WERI-Rb-1 (cell line): ENCODE measurements around the gene GPM6B.

ENCODE experiments used
- DNase-seq: peaks from one replicate; pipeline ENCODE4 v3.0.0-alpha.2; 2020
- H3K27ac ChIP-seq: fragments of 250-450 bp; sonication (Bioruptor Pico); 2 replicates; pipeline ENCODE4 v1.5.1; 2020; ENCODE audit warnings: mild to moderate bottlenecking, moderate library complexity
- H3K27me3 ChIP-seq: fragments of 250-450 bp; sonication (Bioruptor Pico); 2 replicates; pipeline ENCODE4 v1.5.1; 2021; ENCODE audit warnings: mild to moderate bottlenecking, low read depth, moderate library complexity; ENCODE audit not compliant: insufficient read depth, severe bottlenecking
- H3K36me3 ChIP-seq: fragments of 250-450 bp; sonication (Bioruptor Pico); 2 replicates; pipeline ENCODE4 v1.5.1; 2020; ENCODE audit warnings: mild to moderate bottlenecking, moderate library complexity
- H3K4me3 ChIP-seq: 2 replicates; pipeline ENCODE4 v1.5.1; 2011; ENCODE audit warnings: low read depth, mild to moderate bottlenecking, control low read depth, low read length
- H3K9me3 ChIP-seq: fragments of 250-450 bp; sonication (Bioruptor Pico); 2 replicates; pipeline ENCODE4 v1.5.1; 2021; ENCODE audit warnings: mild to moderate bottlenecking, moderate library complexity; ENCODE audit not compliant: severe bottlenecking
- TF ChIP-seq, protein P1 (sequence below): IDR thresholded peaks from 2 replicates; pipeline ENCODE4 v1.5.1; 2011; ENCODE audit warnings: low read depth, mild to moderate bottlenecking, control low read depth, inconsistent platforms, low read length

Gene GPM6B

DNA sequence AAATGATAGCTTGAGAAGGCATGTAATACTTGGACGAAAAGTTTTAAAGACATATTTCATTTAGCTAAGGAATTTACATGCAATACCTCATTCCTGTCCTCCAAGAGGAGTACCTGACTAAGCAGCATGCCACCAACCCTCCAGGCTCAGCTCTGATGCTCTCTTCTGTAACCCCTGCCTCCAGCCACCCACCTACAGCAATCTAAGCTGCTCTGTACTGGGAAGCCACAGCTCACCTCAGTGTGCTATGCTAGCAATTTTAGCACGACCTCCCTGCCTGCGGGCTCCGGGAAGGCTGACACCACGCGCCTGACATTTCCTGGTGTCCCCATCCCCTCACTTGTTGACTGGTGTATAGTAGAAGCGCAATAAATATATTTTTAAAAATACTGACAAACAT lies 23.2 kb upstream of the GPM6B start:
- no peaks in the 10 kb centered on the region for H3K36me3 ChIP-seq
- H3K27ac ChIP-seq: no peak overlapping the region
- no peaks in the 10 kb centered on the region for H3K9me3 ChIP-seq
- TF ChIP-seq, protein P1, sequence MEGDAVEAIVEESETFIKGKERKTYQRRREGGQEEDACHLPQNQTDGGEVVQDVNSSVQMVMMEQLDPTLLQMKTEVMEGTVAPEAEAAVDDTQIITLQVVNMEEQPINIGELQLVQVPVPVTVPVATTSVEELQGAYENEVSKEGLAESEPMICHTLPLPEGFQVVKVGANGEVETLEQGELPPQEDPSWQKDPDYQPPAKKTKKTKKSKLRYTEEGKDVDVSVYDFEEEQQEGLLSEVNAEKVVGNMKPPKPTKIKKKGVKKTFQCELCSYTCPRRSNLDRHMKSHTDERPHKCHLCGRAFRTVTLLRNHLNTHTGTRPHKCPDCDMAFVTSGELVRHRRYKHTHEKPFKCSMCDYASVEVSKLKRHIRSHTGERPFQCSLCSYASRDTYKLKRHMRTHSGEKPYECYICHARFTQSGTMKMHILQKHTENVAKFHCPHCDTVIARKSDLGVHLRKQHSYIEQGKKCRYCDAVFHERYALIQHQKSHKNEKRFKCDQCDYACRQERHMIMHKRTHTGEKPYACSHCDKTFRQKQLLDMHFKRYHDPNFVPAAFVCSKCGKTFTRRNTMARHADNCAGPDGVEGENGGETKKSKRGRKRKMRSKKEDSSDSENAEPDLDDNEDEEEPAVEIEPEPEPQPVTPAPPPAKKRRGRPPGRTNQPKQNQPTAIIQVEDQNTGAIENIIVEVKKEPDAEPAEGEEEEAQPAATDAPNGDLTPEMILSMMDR: no peak
- H3K4me3 ChIP-seq: no peak overlapping the region
- no peak for DNase-seq
- H3K27me3 ChIP-seq: peaks cover 24% of the 10 kb centered on the region

DNA sequence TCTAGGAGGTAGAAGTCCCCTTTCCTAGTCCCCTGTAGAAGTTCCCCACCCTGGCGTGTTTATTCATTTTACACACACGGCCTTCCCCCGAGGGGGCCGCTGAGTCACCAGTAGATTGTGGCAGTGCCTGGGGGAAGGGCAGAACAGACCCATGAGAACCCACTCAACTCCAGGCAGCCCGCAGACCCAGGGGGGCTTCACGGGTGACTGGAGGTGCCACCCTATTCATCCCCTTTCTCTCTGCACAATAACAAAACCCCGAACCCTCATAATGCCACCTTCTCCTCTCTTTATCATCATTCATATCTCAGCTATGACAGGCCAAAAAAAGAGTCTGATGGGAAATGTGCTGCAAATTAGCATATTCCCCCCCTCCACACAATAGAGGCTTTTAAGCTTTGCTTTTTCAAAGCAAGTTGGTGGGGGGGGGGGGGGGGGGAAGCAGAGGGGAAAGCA lies 20.4 kb upstream of the GPM6B start:
- no peaks in the 10 kb centered on the region for H3K36me3 ChIP-seq
- DNase-seq: no peak
- peaks cover 19% of the 10 kb centered on the region for H3K27me3 ChIP-seq
- no peaks in the 10 kb centered on the region for H3K9me3 ChIP-seq
- TF ChIP-seq, protein P1: no peak
- H3K27ac ChIP-seq: no peak overlapping the region
- no peak overlapping the region for H3K4me3 ChIP-seq

DNA sequence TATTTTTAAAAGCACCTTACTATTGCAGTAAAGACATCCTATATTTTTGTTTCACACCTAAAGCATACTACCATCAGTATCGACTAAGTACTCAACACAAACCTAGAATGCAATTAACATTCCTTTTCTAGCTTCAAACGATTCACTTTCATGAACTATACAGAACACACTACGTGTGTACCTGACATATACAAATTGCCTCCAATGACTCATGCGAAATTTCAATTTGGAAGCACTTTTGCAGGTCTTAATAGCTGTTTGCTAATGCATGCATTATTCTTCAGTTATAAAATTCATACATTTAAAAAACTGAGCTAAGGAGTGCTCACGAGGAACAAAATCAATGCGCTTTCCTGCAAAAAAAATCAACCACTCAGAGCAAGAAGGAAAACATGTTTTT lies 19.7 kb upstream of the GPM6B start:
- no peak overlapping the region for H3K27ac ChIP-seq

GRCh38 chrX:13835825-13836224 lies 18.9 kb upstream of the GPM6B start:
- Histone ChIP-seq H3K9me3 (no peaks in the 10 kb centered on the region), H3K36me3 (no peaks in the 10 kb centered on the region), H3K27ac (no peak overlapping the region), H3K4me3 (no peak overlapping the region), H3K27me3 (peaks cover 13% of the 10 kb centered on the region)
- peak; percentile 9 for DNase-seq
- TF ChIP-seq, protein P1: no peak

More for the DNA sequence above, 19.7 kb upstream of the GPM6B start:
- Histone ChIP-seq H3K36me3 (no peaks in the 10 kb centered on the region), H3K9me3 (no peaks in the 10 kb centered on the region), H3K4me3 (no peak overlapping the region), H3K27me3 (peaks cover 17% of the 10 kb centered on the region)
- TF ChIP-seq, protein P1: no peak
- DNase-seq: no peak

DNA sequence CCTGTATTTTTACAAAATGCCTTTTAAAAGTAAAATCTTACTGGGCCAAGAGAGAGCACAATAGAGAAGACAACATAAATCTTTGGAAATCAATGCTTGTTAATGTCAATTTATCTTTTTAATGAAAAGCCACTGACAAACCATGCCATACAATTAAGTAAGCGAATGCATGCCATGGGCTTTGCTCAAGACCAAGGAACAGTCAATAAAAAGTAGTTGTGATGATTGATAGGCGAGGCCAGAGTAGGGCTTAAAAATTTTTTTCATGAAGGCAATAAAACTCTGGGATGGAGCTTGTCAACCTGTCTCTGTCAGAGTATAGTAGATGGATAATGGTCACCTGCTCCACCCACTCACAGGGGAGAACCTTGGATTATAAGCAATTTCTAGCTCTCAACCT lies 17.5 kb upstream of the GPM6B start:
- DNase-seq: no peak
- Histone ChIP-seq H3K4me3 (no peak overlapping the region), H3K27me3 (peaks cover 9% of the 10 kb centered on the region), H3K27ac (no peak overlapping the region), H3K9me3 (no peaks in the 10 kb centered on the region), H3K36me3 (no peaks in the 10 kb centered on the region)
- TF ChIP-seq, protein P1: no peak

DNA sequence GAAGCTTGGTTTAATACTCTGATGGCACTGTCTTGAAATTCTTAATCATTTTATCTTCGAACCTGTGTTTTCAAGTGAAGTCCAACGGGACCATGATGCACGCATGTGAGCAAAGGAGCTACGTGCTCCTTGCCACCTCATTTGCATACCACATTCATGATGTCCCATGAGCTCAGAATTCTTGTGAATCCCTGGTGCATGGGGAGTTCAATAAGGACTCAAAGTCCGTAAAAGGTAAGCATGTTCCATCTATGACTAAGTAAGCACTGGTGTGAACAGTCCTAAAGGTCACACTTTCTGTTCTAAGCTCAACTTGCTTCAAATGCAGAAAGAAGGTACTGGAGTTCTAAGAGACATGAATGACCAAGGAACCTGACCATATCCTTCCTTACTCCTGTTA lies 13.1 kb upstream of the GPM6B start:
- H3K27me3 ChIP-seq: peaks cover 6% of the 10 kb centered on the region
- H3K9me3 ChIP-seq: no peaks in the 10 kb centered on the region
- no peak overlapping the region for H3K27ac ChIP-seq
- TF ChIP-seq, protein P1: no peak
- no peaks in the 10 kb centered on the region for H3K36me3 ChIP-seq
- no peak overlapping the region for H3K4me3 ChIP-seq
- no peak for DNase-seq
